T-cell (primary cell): ENCODE measurements around the gene SSC5D. TPM values are rescaled to one million over a fixed set of nuclear protein-coding genes. Genes with fewer than 3 reads are reported as not detected.

ENCODE experiments used
- ATAC-seq, 4 experiments: fragments of 200-7000 bp in 3 of 4; fragments of 150-1000 bp in 1 of 4; cut with Tn5 transposase; replicated peaks in 1 of 4; 1 replicate in 3 of 4; 2 replicates in 1 of 4; pipeline ENCODE4 v1.10.0; 2021; ENCODE audit warnings: moderate library complexity in 3 of 4, mild to moderate bottlenecking in 2 of 4, moderate number of reproducible peaks in 1 of 4
- CTCF ChIA-PET, 2 donors: fragments of 300-600 bp; sonication (Branson Sonifier 250); formaldehyde crosslinking; loops; one replicate each; lab custom pipeline; 2022; ENCODE audit warnings: antibody characterized with exemption in 2 of 2; lab: Charles Lee
- POLR2A ChIA-PET, 2 donors: fragments of 300-600 bp; sonication (Branson Sonifier 250); formaldehyde crosslinking; loops; one replicate each; lab custom pipeline; 2022; ENCODE audit warnings: antibody characterized with exemption in 2 of 2; lab: Charles Lee
- DNase-seq, 35 experiments: peaks; one replicate each; pipeline versions ENCODE4 v3.0.0 to v3.0.0-alpha.2; 2013 to 2023
- H3K27ac ChIP-seq: one replicate; pipeline ENCODE4 v1.5.1; 2013; ENCODE audit warnings: low read length
- H3K27me3 ChIP-seq, 2 experiments: replicated peaks in 1 of 2; 1 replicate in 1 of 2; 2 replicates in 1 of 2; pipeline versions ENCODE4 v1.6.1 to v1.7.0; 2013; ENCODE audit warnings: low read length in 1 of 2, mixed read lengths in 1 of 2; ENCODE audit not compliant: control insufficient read depth in 2 of 2, insufficient read depth in 2 of 2; ENCODE audit errors: extremely low read depth in 1 of 2
- H3K36me3 ChIP-seq, 2 donors: 1 replicate in 1 of 2; 2 replicates in 1 of 2; pipeline versions ENCODE4 v1.6.1 to v1.7.0; 2013; ENCODE audit warnings: low read length in 1 of 2; ENCODE audit not compliant: control insufficient read depth in 2 of 2, insufficient read depth in 1 of 2; ENCODE audit errors: extremely low read depth in 1 of 2
- H3K4me1 ChIP-seq, 2 experiments: 1 replicate in 1 of 2; 2 replicates in 1 of 2; pipeline versions ENCODE4 v1.6.1 to v1.7.0; 2013; ENCODE audit warnings: low read length in 2 of 2, mixed read lengths in 1 of 2; ENCODE audit not compliant: insufficient read depth in 2 of 2, control insufficient read depth in 1 of 2; ENCODE audit errors: extremely low read depth in 1 of 2
- H3K4me3 ChIP-seq, 2 donors: 1 replicate in 1 of 2; 2 replicates in 1 of 2; pipeline versions ENCODE4 v1.5.1 to v1.7.0; 2013; ENCODE audit warnings: mild to moderate bottlenecking in 2 of 2, low read length in 1 of 2, moderate library complexity in 1 of 2; ENCODE audit not compliant: control insufficient read depth in 1 of 2; ENCODE audit errors: extremely low read depth in 1 of 2
- H3K9me3 ChIP-seq: 2 replicates; pipeline ENCODE4 v1.7.0; 2013
- H3K27ac Mint-ChIP-seq, 2 donors: one replicate each; pipeline ENCODE4 v1.8.0; 2020 to 2021; ENCODE audit warnings: mild to moderate bottlenecking in 2 of 2, mixed read lengths in 2 of 2
- H3K27me3 Mint-ChIP-seq, 2 donors: one replicate each; pipeline ENCODE4 v1.8.0; 2021 to 2022; ENCODE audit warnings: mixed read lengths in 2 of 2
- H3K36me3 Mint-ChIP-seq: one replicate; pipeline ENCODE4 v1.8.0; 2021; ENCODE audit warnings: mixed read lengths
- H3K4me1 Mint-ChIP-seq, 3 donors: one replicate each; pipeline ENCODE4 v1.8.0; 2020 to 2022; ENCODE audit warnings: mixed read lengths in 3 of 3, mild to moderate bottlenecking in 1 of 3
- H3K4me3 Mint-ChIP-seq, 3 donors: one replicate each; pipeline ENCODE4 v1.8.0; 2020 to 2022; ENCODE audit warnings: mild to moderate bottlenecking in 3 of 3, mixed read lengths in 3 of 3, moderate library complexity in 3 of 3
- H3K9me3 Mint-ChIP-seq, 3 donors: one replicate each; pipeline ENCODE4 v1.8.0; 2020 to 2022; ENCODE audit warnings: mixed read lengths in 3 of 3
- WGBS: methylation state at CpG from one replicate; pipeline ENCODE4 v1.1.5; 2013; ENCODE audit warnings: missing lambda C conversion rate; ENCODE audit not compliant: insufficient coverage; 5-methylcytosine and 5-hydroxymethylcytosine counted together
- total RNA-seq, 35 experiments: library from RNA in 6 of 35; stranded (reverse) in 6 of 35; fragments of 120-200 nt in 1 of 35; gene quantifications; one replicate each; pipeline versions ENCODE4 v1.2.1 to v1.2.4 and lab custom pipeline; 2013 to 2026

Gene SSC5D
- total RNA-seq, 5 donors from 2014 or later (not counting 1 experiment from before 2014, with no cell fraction given), result 0.38 to 1.3 (median 0.66) TPM

GRCh38 chr19:55546011-55546410 is 57.8 kb downstream of the SSC5D start:
- Mint-ChIP-seq H3K36me3 (no peaks in the 10 kb centered on the region), H3K9me3 (peaks cover 0 to 3% (median 0%) of the 10 kb centered on the region in 3 donors)

GRCh38 chr19:55546822-55547614 is 58.8 kb downstream of the SSC5D start:
- H3K4me3 Mint-ChIP-seq, result no peak overlapping the region
- Histone ChIP-seq H3K27me3 (peaks cover 0 to 48% of the 10 kb centered on the region in 2 experiments), H3K9me3 (no peaks in the 10 kb centered on the region), H3K4me3 (no peak overlapping the region), H3K27ac (no peak overlapping the region), H3K4me1 (no peaks in the 10 kb centered on the region), H3K36me3 (no peaks in the 10 kb centered on the region)
- 47% methylated on average over 10 of the region's 17 CpGs for WGBS
- H3K27me3 Mint-ChIP-seq, result peaks cover 23 to 42% of the 10 kb centered on the region in 2 donors
- peaks cover 0 to 3% (median 0%) of the 10 kb centered on the region in 3 donors for H3K9me3 Mint-ChIP-seq
- ATAC-seq, result no peak
- H3K27ac Mint-ChIP-seq, result peak overlapping the region in 1 of 2 donors; percentile 49
- no peaks in the 10 kb centered on the region for H3K4me1 Mint-ChIP-seq
- ChIA-PET CTCF (no interaction called here), POLR2A (no interaction called here)
- no peak for DNase-seq
- no peaks in the 10 kb centered on the region for H3K36me3 Mint-ChIP-seq

More at GRCh38 chr19:55546011-55546410, 57.8 kb downstream of the SSC5D start:
- Mint-ChIP-seq H3K4me1 (no peaks in the 10 kb centered on the region), H3K4me3 (no peak overlapping the region), H3K27ac (no peak overlapping the region), H3K27me3 (peaks cover 23 to 44% of the 10 kb centered on the region in 2 donors)
- DNase-seq (no peak), ATAC-seq (no peak)
- H3K4me1 ChIP-seq, result no peaks in the 10 kb centered on the region
- H3K4me3 ChIP-seq, result no peak overlapping the region
- WGBS, result 91% methylated on average over 5 of the region's 11 CpGs
- H3K9me3 ChIP-seq, result no peaks in the 10 kb centered on the region
- H3K27ac ChIP-seq, result no peak overlapping the region
- POLR2A ChIA-PET, result interaction anchor here in 1 of 2 donors (0.5 kb wide), 1 partner anchor 60 kb away, joined by 3 read pairs; the partner anchor contains the start of gene ZNF865
- CTCF ChIA-PET, result no interaction called here
- H3K36me3 ChIP-seq, result no peaks in the 10 kb centered on the region
- H3K27me3 ChIP-seq, result peaks cover 0 to 46% of the 10 kb centered on the region in 2 experiments

- Histone ChIP-seq H3K27me3 (peaks cover 0 to 45% of the 10 kb centered on the region in 2 experiments), H3K4me3 (no peak overlapping the region), H3K4me1 (no peaks in the 10 kb centered on the region), H3K27ac (no peak overlapping the region), H3K36me3 (no peaks in the 10 kb centered on the region), H3K9me3 (no peaks in the 10 kb centered on the region)
- no peak for ATAC-seq
- ChIA-PET POLR2A (no interaction called here), CTCF (no interaction called here)
- no peak for DNase-seq
- Mint-ChIP-seq H3K36me3 (no peaks in the 10 kb centered on the region), H3K9me3 (no peaks in the 10 kb centered on the region), H3K27me3 (peaks cover 21 to 43% of the 10 kb centered on the region in 2 donors), H3K4me1 (no peaks in the 10 kb centered on the region), H3K27ac (no peak overlapping the region), H3K4me3 (no peak overlapping the region)
- WGBS, result 79% methylated on average over 21 of the region's 36 CpGs
Observed at GRCh38 chr19:55549500-55550320, 61.5 kb downstream of the SSC5D start.

GRCh38 chr19:55550321-55550650 is 62.0 kb downstream of the SSC5D start:
- POLR2A ChIA-PET, result no interaction called here
- no peak overlapping the region for H3K27ac Mint-ChIP-seq
- no peaks in the 10 kb centered on the region for H3K9me3 Mint-ChIP-seq
- no peaks in the 10 kb centered on the region for H3K36me3 Mint-ChIP-seq
- CTCF ChIA-PET, result no interaction called here
- DNase-seq (no peak), ATAC-seq (no peak)
- no peaks in the 10 kb centered on the region for H3K36me3 ChIP-seq
- H3K4me1 Mint-ChIP-seq, result no peaks in the 10 kb centered on the region
- peaks cover 0 to 43% of the 10 kb centered on the region in 2 experiments for H3K27me3 ChIP-seq
- no peak overlapping the region for H3K4me3 ChIP-seq
- H3K4me1 ChIP-seq, result no peaks in the 10 kb centered on the region
- WGBS, result no CpG with 5 or more reads among the region's 7 CpGs
- no peak overlapping the region for H3K4me3 Mint-ChIP-seq
- H3K27ac ChIP-seq, result no peak overlapping the region
- H3K9me3 ChIP-seq, result no peaks in the 10 kb centered on the region
- H3K27me3 Mint-ChIP-seq, result peaks cover 21 to 41% of the 10 kb centered on the region in 2 donors

DNA sequence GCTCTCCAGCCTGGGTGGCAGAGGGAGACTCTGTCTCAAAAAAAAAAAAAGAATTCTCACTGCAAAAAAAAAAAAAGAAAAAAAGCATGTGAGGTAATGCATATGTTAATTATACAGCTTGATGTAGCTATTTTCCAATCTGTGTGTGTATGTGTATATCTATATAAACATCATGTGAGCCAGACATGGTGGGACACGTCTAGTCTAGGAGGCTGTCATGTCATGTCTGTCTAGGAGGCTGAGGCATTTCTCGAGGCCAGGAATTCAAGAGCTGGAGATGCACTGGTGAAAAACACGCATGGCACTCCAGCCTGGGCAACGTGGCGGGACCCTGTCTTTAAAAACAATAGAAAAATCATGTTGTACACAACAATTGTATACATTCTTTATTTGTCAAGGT is 64.0 kb downstream of the SSC5D start:
- ChIA-PET CTCF (interaction anchor here in 1 of 2 donors (0.7 kb wide), 1 partner anchor 71 kb away, joined by 8 read pairs; no protein-coding TSS in a partner anchor), POLR2A (interaction anchor here in 1 of 2 donors (0.7 kb wide), 1 partner anchor 915 kb away, joined by 5 read pairs; no protein-coding TSS in a partner anchor)
- WGBS, result 100% methylated on average over 1 of the region's 5 CpGs
- Histone ChIP-seq H3K4me1 (no peaks in the 10 kb centered on the region), H3K9me3 (no peaks in the 10 kb centered on the region), H3K27me3 (peaks cover 0 to 24% of the 10 kb centered on the region in 2 experiments), H3K27ac (no peak overlapping the region), H3K36me3 (no peaks in the 10 kb centered on the region), H3K4me3 (no peak overlapping the region)
- ATAC-seq, result no peak
- DNase-seq, result no peak
- H3K27ac Mint-ChIP-seq, result no peak overlapping the region
- H3K4me1 Mint-ChIP-seq, result no peaks in the 10 kb centered on the region
- peaks cover 12 to 27% of the 10 kb centered on the region in 2 donors for H3K27me3 Mint-ChIP-seq
- no peak overlapping the region for H3K4me3 Mint-ChIP-seq
- no peaks in the 10 kb centered on the region for H3K36me3 Mint-ChIP-seq
- no peaks in the 10 kb centered on the region for H3K9me3 Mint-ChIP-seq

GRCh38 chr19:55552620-55553019 is 64.4 kb downstream of the SSC5D start:
- no peaks in the 10 kb centered on the region for H3K36me3 ChIP-seq
- H3K4me3 ChIP-seq, result no peak overlapping the region
- no peaks in the 10 kb centered on the region for H3K4me1 ChIP-seq
- peaks cover 0 to 20% of the 10 kb centered on the region in 2 experiments for H3K27me3 ChIP-seq
- H3K4me1 Mint-ChIP-seq, result no peaks in the 10 kb centered on the region
- no peak overlapping the region for H3K27ac Mint-ChIP-seq
- ChIA-PET CTCF (no interaction called here), POLR2A (no interaction called here)
- peaks cover 8 to 24% of the 10 kb centered on the region in 2 donors for H3K27me3 Mint-ChIP-seq
- H3K36me3 Mint-ChIP-seq, result no peaks in the 10 kb centered on the region
- no peak for DNase-seq
- no peaks in the 10 kb centered on the region for H3K9me3 Mint-ChIP-seq
- H3K4me3 Mint-ChIP-seq, result no peak overlapping the region
- ATAC-seq, result no peak
- 74% methylated on average over 7 of the region's 13 CpGs for WGBS
- no peaks in the 10 kb centered on the region for H3K9me3 ChIP-seq
- no peak overlapping the region for H3K27ac ChIP-seq
